Breast epithelium (tissue), 3 donors: Measurements from ENCODE around the gene COASY.

Experiments
- CTCF ChIP-seq, 3 donors: fragments of 450-650 bp; IDR thresholded peaks; one replicate each; pipeline ENCODE4 v1.5.1; 2016 to 2017; ENCODE audit warnings: antibody characterized with exemption in 3 of 3, mild to moderate bottlenecking in 3 of 3, moderate library complexity in 3 of 3
- POLR2AphosphoS5 ChIP-seq, 3 donors: sonication (generic); formaldehyde crosslinking; IDR thresholded peaks; one replicate each; pipeline ENCODE4 v1.6.1; 2017; ENCODE audit warnings: antibody characterized with exemption in 3 of 3

- TF ChIP-seq CTCF (IDR thresholded peaks at IDR 0.05): no peak
- TF ChIP-seq POLR2AphosphoS5 (IDR thresholded peaks at IDR 0.05): no peak
These were observed 14.9 kb upstream of the COASY start for GRCh38 chr17:42547001-42547461.
